ENCODE results near the gene CLEC4G.
"Not testable (repeated sequence)": the region's sequence is repeated elsewhere in the genome, so short reads cannot be mapped to it uniquely, and the experiment has no call there.

The CLEC4G gene, protein sequence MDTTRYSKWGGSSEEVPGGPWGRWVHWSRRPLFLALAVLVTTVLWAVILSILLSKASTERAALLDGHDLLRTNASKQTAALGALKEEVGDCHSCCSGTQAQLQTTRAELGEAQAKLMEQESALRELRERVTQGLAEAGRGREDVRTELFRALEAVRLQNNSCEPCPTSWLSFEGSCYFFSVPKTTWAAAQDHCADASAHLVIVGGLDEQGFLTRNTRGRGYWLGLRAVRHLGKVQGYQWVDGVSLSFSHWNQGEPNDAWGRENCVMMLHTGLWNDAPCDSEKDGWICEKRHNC

DNA sequence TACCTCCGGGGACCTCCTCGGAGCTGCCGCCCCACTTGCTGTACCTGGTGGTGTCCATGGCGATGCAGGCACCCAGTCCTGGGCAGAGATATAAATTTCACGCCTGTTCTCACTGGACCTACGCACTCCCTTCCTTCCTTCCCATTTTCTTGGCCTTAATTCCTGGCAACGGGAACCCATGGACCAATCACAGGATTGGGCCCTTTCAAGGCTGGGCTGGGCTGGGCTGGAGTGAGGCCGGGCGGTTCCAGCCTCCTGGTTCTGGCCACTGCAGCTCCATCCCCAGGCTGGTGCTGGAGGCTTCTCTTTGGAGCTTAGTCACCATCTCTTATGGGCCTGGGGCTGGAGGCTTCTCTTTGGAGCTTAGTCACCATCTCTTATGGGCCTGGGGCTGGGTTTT lies at the start of gene CLEC4G:
Gene CLEC4G (minus strand): TSS at position 66 of the 400 bp plus-strand sequence. CDS start 8 bp downstream, at position 58.
- Histone ChIP-seq H3K27ac (no peak within 1 kb of the TSS), H3K4me3 (no peak within 1 kb of the TSS)

DNA sequence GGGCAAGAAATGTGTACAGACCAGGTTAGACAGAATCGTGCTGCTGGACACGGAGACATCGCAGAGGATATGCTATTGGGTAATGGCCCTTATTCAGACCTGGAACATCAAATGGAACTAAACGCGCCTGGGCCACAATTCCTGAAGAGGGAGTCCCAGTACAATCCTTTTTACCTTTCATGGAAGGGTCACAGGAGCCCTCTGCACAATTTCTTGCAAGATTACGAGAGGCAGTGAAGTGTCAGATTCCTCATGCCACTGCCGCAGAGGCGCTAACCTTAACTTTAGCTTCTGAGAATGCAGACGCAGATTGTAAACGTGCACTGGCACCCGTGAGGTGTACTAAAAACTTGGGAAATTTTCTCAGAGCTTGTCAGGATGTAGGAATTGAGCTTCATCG lies 49.2 kb upstream of the CLEC4G start:
- H3K27ac ChIP-seq: no peak overlapping the region
- H3K4me3 ChIP-seq: no peak overlapping the region

- Histone ChIP-seq H3K4me3 (no peak overlapping the region), H3K27ac (no peak overlapping the region)
Measured at GRCh38 chr19:7779631-7780486, 47.9 kb upstream of the CLEC4G start.

DNA sequence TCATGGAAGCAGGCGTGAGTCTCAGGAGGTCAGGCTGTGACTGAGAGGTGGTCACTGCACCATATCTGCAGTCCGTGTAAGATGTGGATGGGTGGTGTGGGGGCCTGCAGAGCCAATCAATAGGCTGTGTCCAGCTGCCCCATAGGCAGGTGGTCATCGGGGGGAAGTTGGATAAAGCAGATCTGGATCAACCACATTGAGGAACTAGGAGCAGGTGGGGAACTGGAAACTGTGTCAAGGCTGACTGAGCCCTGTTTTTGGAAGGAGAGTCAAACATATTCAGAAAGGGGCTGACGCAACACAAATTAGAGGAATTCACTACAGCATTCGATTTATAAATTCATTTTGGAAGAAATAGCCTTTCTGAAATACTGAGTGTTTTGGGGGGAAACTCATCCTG lies 46.2 kb upstream of the CLEC4G start:
- Histone ChIP-seq H3K4me3 (no peak overlapping the region), H3K27ac (no peak overlapping the region)

GRCh38 chr19:7775761-7776160 lies 43.9 kb upstream of the CLEC4G start:
- Histone ChIP-seq H3K4me3 (no peak overlapping the region), H3K27ac (no peak overlapping the region)

DNA sequence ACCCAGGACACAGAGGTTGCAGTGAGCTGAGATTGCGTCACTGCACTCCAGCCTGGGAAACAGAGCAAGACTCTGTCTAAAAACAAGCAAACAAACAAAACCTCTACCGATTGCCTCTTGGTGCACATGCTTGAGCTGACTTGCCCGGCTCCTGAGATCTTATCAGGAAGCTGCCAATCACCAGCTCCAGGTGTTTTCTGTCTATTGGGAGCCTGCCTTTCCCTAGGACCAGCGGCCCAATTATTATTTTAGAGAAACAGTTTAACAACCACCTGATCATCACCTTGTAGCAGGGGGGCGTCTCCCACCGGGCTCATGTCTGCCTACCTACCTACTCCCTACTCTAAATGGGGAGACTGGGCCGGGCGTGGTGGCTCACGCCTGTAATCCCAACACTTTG lies 41.9 kb upstream of the CLEC4G start:
- Histone ChIP-seq H3K27ac (no peak overlapping the region), H3K4me3 (no peak overlapping the region)

DNA sequence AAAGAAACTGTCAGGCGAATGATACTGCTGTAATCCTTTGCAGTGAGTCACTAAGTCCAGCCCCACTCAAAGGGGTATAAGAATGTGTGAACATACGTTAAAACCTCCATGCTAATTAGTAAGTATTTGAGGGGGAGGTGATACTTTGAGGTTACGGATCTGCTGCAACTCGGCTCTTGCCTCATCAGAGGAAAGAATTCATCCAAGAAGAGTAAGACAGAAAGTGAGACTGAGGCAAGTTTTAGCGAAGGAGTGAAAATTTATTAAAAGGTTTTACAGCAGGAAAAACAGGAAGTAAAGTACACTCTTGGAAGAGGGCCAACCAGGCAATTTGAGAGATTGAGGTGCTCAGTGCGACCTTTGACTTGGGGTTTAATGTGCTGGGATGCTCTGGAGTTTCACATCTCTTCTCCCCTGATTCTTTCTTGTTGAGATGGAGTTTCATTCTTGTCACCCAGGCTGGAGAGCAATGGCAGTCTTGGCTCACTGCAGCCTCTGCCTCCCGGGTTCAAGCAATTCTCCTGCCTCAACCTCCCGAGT lies 40.9 kb upstream of the CLEC4G start:
- Histone ChIP-seq H3K27ac (peak overlapping the region in 2 of 21 experiments; percentile 52 to 62), H3K4me3 (no peak overlapping the region)

GRCh38 chr19:7771072-7771471 lies 39.2 kb upstream of the CLEC4G start:
- no peak overlapping the region for H3K27ac ChIP-seq

DNA sequence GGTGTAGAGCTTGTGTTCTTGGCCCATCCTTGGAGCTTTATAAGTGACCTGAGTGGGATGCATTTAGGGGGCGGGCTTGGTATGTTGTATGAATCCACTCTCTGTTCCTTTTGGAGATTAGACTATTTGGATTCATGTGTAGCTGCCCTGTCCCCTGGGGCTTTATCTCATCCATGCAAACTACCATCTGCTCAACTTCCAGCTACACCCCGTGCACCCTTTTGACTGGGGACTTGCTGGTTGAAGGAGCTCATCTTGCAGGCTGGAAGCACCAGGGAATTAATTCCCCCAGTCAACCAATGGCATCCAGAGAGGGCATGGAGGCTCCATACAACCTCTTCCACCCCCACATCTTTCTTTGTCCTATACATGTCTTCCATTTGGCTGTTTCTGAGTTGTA lies 37.3 kb upstream of the CLEC4G start:
- H3K4me3 ChIP-seq: no peak overlapping the region
- H3K27ac ChIP-seq: no peak overlapping the region

More at GRCh38 chr19:7771072-7771471, 39.2 kb upstream of the CLEC4G start:
- H3K4me3 ChIP-seq: no peak overlapping the region

GRCh38 chr19:7767487-7767886 lies 35.6 kb upstream of the CLEC4G start:
- no peak overlapping the region for H3K4me3 ChIP-seq
- no peak overlapping the region for H3K27ac ChIP-seq

- H3K27ac ChIP-seq: no peak overlapping the region
- H3K4me3 ChIP-seq: no peak overlapping the region
Measured at GRCh38 chr19:7766535-7766934, 34.6 kb upstream of the CLEC4G start.

DNA sequence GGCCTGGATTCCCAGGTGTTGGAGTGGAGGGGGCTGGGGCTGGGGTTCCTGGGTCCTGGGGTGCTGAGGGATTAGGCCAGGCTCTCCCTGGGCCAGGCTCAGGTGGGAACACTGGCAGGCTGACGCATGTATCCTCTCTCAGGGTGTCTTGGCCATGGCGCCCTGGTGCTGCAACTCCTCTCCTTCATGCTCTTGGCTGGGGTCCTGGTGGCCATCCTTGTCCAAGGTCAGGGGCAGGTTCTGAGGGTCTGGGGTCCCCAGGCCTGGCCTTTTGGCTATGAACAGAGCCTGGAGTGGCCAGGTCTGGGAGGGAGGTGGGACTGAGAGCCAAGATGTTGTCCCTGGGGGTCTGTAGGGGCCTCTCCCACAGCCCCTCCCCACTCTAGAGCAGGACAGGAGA lies 33.1 kb upstream of the CLEC4G start:
- not testable (repeated sequence) for H3K4me3 ChIP-seq, H3K27ac ChIP-seq

DNA sequence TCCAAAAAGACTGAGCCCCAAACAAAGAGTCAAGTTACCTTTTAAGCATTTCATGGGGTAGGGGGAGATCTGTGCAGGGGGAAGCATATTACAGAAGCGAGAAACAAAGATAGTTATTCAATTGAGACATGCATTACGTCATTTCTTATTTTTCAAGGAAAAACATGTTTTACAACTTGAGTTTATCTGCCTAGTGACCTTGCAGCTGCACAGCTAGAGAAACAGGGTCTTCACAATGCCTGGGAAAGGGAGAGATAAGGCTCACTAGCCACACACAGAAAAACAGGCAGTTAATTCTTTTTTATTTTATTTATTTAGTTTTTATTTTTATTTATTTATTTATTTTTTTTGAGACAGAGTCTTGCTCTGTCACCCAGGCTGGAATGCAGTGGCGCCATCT lies 32.2 kb upstream of the CLEC4G start:
- H3K27ac ChIP-seq: not testable (repeated sequence)

GRCh38 chr19:7763696-7764095 lies 31.8 kb upstream of the CLEC4G start:
- H3K27ac ChIP-seq: no peak overlapping the region
- H3K4me3 ChIP-seq: no peak overlapping the region

More for the DNA sequence above, 32.2 kb upstream of the CLEC4G start:
- not testable (repeated sequence) for H3K4me3 ChIP-seq

- H3K27ac ChIP-seq: no peak within 1 kb of the TSS
Measured at GRCh38 chr19:7762719-7763293, 30.9 kb upstream of the CLEC4G start, which contains the start of gene CLEC4M. TSS of gene CLEC4M (plus strand) at chr19:7763243. CDS start at chr19:7763267, 24 bp downstream.

DNA sequence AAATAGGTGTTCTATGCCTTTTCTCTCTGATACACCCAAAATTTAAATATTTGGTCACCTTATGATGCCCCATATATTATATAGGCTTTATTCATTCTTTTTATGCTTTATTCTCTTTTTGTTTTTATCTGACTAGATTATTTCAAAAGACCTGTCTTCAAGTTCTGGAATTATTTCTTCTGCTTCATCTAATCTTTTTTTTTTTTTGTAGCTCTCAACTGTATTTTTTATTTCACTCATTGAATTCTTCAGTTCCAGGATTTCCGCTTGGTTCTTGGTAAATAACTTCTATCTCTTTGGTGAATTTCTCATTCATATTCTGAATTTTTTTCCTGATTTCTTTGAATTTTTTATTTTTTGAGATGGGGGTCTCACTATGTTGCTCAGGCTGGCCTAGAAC lies 27.2 kb upstream of the CLEC4G start:
- Histone ChIP-seq H3K27ac (no peak overlapping the region), H3K4me3 (no peak overlapping the region)

More at GRCh38 chr19:7762719-7763293, 30.9 kb upstream of the CLEC4G start, which contains the start of gene CLEC4M:
- H3K4me3 ChIP-seq: no peak within 1 kb of the TSS

DNA sequence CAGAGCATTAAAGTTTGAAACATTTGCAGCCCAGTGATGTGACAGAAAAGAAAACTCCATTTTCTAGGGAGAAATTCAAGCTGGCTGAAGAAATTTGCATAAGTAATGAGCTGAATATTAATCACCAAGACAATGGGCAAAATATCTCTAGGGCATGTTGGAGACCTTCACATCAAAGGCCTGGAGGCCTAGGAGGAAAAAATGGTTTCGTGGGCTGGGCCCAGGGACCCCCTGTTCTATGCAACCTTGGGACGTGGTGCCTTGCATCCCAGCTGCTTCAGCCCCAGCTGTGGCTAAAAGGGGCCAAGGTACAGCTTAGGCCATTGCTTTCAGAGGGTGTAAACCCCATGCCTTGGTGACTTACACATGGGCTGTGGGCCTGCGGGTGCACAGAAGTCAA lies 25.4 kb upstream of the CLEC4G start:
- H3K4me3 ChIP-seq: no peak overlapping the region
- H3K27ac ChIP-seq: no peak overlapping the region

GRCh38 chr19:7756258-7756657 lies 24.3 kb upstream of the CLEC4G start:
- H3K27ac ChIP-seq: no peak overlapping the region
- H3K4me3 ChIP-seq: no peak overlapping the region

- Histone ChIP-seq H3K4me3 (no peak overlapping the region), H3K27ac (no peak overlapping the region)
Measured at GRCh38 chr19:7751157-7751783, 19.4 kb upstream of the CLEC4G start.

GRCh38 chr19:7748756-7749155 lies 16.8 kb upstream of the CLEC4G start:
- Histone ChIP-seq H3K27ac (no peak overlapping the region), H3K4me3 (no peak overlapping the region)

All from skin epidermis (tissue), 12 donors.